DLD1 (cell line): ENCODE results near the gene TMEM229B.

Experiments used
- in situ Hi-C: cut with HindIII; loops from 2 replicates; pipeline ENCODE4 v1.10.0; 2017; ENCODE audit warnings: low sequenced_read_pairs

The TMEM229B gene

GRCh38 chr14:67490196-67490595 is 1.7 kb upstream of the TMEM229B start:
- in situ Hi-C loops: no loop called here

GRCh38 chr14:67487332-67487731 is 1.2 kb downstream of the TMEM229B start:
- in situ Hi-C loops: no loop called here

GRCh38 chr14:67486890-67487289 is 1.6 kb downstream of the TMEM229B start:
- in situ Hi-C loops: no loop called here

- in situ Hi-C loops: no loop called here
Observed at GRCh38 chr14:67485501-67486095, 2.9 kb downstream of the TMEM229B start.

- in situ Hi-C loops: no loop called here
Observed at GRCh38 chr14:67483579-67484285, 4.8 kb downstream of the TMEM229B start.

- in situ Hi-C loops: no loop called here
Observed at GRCh38 chr14:67482231-67483164, 6.0 kb downstream of the TMEM229B start.

- in situ Hi-C loops: no loop called here
Observed at GRCh38 chr14:67480011-67480410, 8.5 kb downstream of the TMEM229B start.

GRCh38 chr14:67478800-67479084 is 9.8 kb downstream of the TMEM229B start:
- in situ Hi-C loops: no loop called here

- in situ Hi-C loops: no loop called here
Observed at GRCh38 chr14:67477926-67478799, 10.4 kb downstream of the TMEM229B start.

GRCh38 chr14:67474366-67474765 is 14.2 kb downstream of the TMEM229B start:
- in situ Hi-C loops: no loop called here

- in situ Hi-C loops: no loop called here
Observed at GRCh38 chr14:67473290-67474082, 15.0 kb downstream of the TMEM229B start.

GRCh38 chr14:67472726-67473125 is 15.8 kb downstream of the TMEM229B start:
- in situ Hi-C loops: no loop called here

- in situ Hi-C loops: no loop called here
Observed at GRCh38 chr14:67469954-67470353, 18.6 kb downstream of the TMEM229B start.

GRCh38 chr14:67468378-67468730 is 20.2 kb downstream of the TMEM229B start:
- in situ Hi-C loops: no loop called here

GRCh38 chr14:67467134-67467533 is 21.4 kb downstream of the TMEM229B start:
- in situ Hi-C loops: no loop called here

- in situ Hi-C loops: no loop called here
Observed at GRCh38 chr14:67464879-67465278, 23.6 kb downstream of the TMEM229B start.

- in situ Hi-C loops: no loop called here
Observed at GRCh38 chr14:67464377-67464776, 24.1 kb downstream of the TMEM229B start.

GRCh38 chr14:67463900-67464299 is 24.6 kb downstream of the TMEM229B start:
- in situ Hi-C loops: no loop called here

GRCh38 chr14:67461996-67462395 is 26.5 kb downstream of the TMEM229B start:
- in situ Hi-C loops: no loop called here

- in situ Hi-C loops: no loop called here
Observed at GRCh38 chr14:67461341-67461985, 27.1 kb downstream of the TMEM229B start.
